Lung (tissue), 12 donors: ENCODE measurements around the gene KANK2. TPM values are rescaled to one million over a fixed set of nuclear protein-coding genes. Genes with fewer than 3 reads are reported as not detected.

Experiments
- ATAC-seq: fragments of 200-7000 bp; cut with Tn5 transposase; one replicate; pipeline ENCODE4 v1.9.1; 2020; ENCODE audit warnings: moderate number of reproducible peaks; ENCODE audit not compliant: insufficient read depth, low FRiP score
- DNase-seq, 3 donors: peaks; one replicate each; pipeline ENCODE4 v3.0.0-alpha.2; 2013 to 2017
- H3K27ac ChIP-seq, 2 donors: one replicate each; pipeline ENCODE4 v1.5.1; 2013; ENCODE audit warnings: mild to moderate bottlenecking in 2 of 2, moderate library complexity in 2 of 2, control low read depth in 1 of 2, inconsistent platforms in 1 of 2, low read depth in 1 of 2, low read length in 1 of 2
- H3K27me3 ChIP-seq, 3 donors: one replicate each; pipeline ENCODE4 v1.5.1; 2013; ENCODE audit warnings: low read length in 2 of 3; ENCODE audit not compliant: control insufficient read depth in 3 of 3, insufficient read depth in 3 of 3
- H3K36me3 ChIP-seq, 4 donors: one replicate each; pipeline ENCODE4 v1.5.1; 2013; ENCODE audit warnings: low read length in 4 of 4, mild to moderate bottlenecking in 1 of 4, moderate library complexity in 1 of 4; ENCODE audit not compliant: control insufficient read depth in 4 of 4, insufficient read depth in 4 of 4
- H3K4me1 ChIP-seq, 5 donors: one replicate each; pipeline ENCODE4 v1.5.1; 2013; ENCODE audit warnings: low read length in 5 of 5, mild to moderate bottlenecking in 2 of 5, moderate library complexity in 1 of 5; ENCODE audit not compliant: control insufficient read depth in 5 of 5, insufficient read depth in 5 of 5
- H3K4me3 ChIP-seq: one replicate; pipeline ENCODE4 v1.5.1; 2013; ENCODE audit warnings: mild to moderate bottlenecking, control low read depth, moderate library complexity
- H3K9ac ChIP-seq, 2 donors: one replicate each; pipeline ENCODE4 v1.5.1; 2013; ENCODE audit warnings: low read length in 2 of 2, control low read depth in 1 of 2; ENCODE audit not compliant: insufficient read depth in 1 of 2
- H3K9me3 ChIP-seq, 4 donors: one replicate each; pipeline ENCODE4 v1.5.1; 2013; ENCODE audit warnings: low read length in 3 of 4, mild to moderate bottlenecking in 1 of 4, moderate library complexity in 1 of 4; ENCODE audit not compliant: control insufficient read depth in 4 of 4, insufficient read depth in 3 of 4
- CTCF ChIP-seq: IDR thresholded peaks from 2 replicates; pipeline ENCODE4 v1.5.1; 2012; ENCODE audit warnings: mild to moderate bottlenecking; ENCODE audit errors: control extremely low read depth, extremely low read depth
- WGBS, 2 donors: extraction: QIAGEN DNeasy Blood & Tissue Kit; methylation state at CpG; one replicate each; pipeline ENCODE4 v1.1.7; 2013; 5-methylcytosine and 5-hydroxymethylcytosine counted together
- polyA plus RNA-seq, 2 donors: library from polyadenylated mRNA; stranded (reverse); fragments of 200-250 nt; gene quantifications; one replicate each; pipeline ENCODE4 v1.2.1, GENCODE V29; 2013
- total RNA-seq, 2 donors: library from RNA; depleted of rRNA in 1 of 2; stranded (reverse); fragments of >200 nt in 1 of 2; gene quantifications; one replicate each; pipeline ENCODE4 v1.2.1, GENCODE V29; 2014 to 2021
- donor health status: control.
- donor health status: control.
- donor health status: Bipolar disorder and iron deficiency.
- donor health status: healthy.
- donor health status: DM: yes; HTN: yes; CAD: no.

KANK2 gene
- total and polyA plus RNA-seq, 4 donors, result 90.1 to 164 (median 113) TPM

DNA sequence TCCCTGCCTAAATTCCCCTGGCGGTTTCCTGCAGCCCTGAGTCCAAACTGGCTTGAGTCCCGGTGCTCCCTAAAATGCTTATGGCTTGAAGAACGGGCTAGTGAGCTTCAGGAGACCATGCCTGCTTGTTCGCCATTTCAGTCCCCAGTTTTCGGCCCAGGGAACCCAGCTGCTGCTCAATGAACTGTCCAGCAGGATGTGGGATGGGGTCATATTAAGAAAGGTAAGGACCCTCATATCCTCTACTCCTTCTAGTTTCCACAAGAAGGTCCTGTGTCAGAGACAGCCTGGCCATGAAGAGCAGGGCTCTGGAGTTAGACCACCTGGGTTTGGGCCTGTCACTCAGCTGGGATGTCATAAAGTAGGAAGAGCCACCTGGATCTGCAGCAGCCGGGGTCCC, 24.8 kb downstream of the KANK2 start:
- ATAC-seq (no peak), DNase-seq (no peak)
- no peak overlapping the region for H3K9ac ChIP-seq
- no peak for TF ChIP-seq CTCF
- H3K27me3 ChIP-seq, result no peaks in the 10 kb centered on the region
- H3K27ac ChIP-seq, result peak overlapping the region in 1 of 2 donors; percentile 1
- no peak overlapping the region for H3K4me3 ChIP-seq
- no peaks in the 10 kb centered on the region for H3K9me3 ChIP-seq
- H3K36me3 ChIP-seq, result peaks cover 20 to 69% (median 63%) of the 10 kb centered on the region in 4 donors
- 91 to 92% methylated on average over 6 of the region's 6 CpGs for WGBS, 2 donors
- H3K4me1 ChIP-seq, result peaks cover 0 to 2% (median 0%) of the 10 kb centered on the region in 5 donors

DNA sequence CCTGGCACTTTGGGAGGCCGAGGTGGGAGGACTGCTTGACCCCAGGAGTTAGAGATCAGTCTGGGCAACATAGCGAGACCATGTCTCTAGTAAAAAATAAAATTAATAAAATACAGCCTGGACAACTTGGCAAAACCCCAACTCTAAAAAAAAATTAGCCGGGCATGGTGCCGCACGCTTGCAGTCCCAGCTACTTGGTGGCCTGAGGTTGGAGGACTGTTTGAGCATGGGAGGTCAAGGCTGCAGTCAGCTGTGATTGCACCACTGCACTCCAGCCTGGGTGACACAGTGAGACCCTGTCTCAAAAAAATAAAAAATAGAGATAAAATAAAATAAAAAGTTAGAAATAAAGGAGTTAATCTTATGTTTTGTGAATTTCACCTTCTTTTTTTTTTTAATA, 26.2 kb downstream of the KANK2 start:
- H3K9ac ChIP-seq, result no peak overlapping the region
- no peak for ATAC-seq
- H3K27me3 ChIP-seq, result no peaks in the 10 kb centered on the region
- H3K4me3 ChIP-seq, result no peak overlapping the region
- no peaks in the 10 kb centered on the region for H3K9me3 ChIP-seq
- TF ChIP-seq CTCF, result no peak
- no peak overlapping the region for H3K27ac ChIP-seq
- WGBS, 2 donors, result 79 to 88% methylated on average over 5 of the region's 5 CpGs
- DNase-seq, result no peak
- H3K4me1 ChIP-seq, result peaks cover 0 to 6% (median 2%) of the 10 kb centered on the region in 5 donors
- H3K36me3 ChIP-seq, result peaks cover 16 to 66% (median 61%) of the 10 kb centered on the region in 4 donors

DNA sequence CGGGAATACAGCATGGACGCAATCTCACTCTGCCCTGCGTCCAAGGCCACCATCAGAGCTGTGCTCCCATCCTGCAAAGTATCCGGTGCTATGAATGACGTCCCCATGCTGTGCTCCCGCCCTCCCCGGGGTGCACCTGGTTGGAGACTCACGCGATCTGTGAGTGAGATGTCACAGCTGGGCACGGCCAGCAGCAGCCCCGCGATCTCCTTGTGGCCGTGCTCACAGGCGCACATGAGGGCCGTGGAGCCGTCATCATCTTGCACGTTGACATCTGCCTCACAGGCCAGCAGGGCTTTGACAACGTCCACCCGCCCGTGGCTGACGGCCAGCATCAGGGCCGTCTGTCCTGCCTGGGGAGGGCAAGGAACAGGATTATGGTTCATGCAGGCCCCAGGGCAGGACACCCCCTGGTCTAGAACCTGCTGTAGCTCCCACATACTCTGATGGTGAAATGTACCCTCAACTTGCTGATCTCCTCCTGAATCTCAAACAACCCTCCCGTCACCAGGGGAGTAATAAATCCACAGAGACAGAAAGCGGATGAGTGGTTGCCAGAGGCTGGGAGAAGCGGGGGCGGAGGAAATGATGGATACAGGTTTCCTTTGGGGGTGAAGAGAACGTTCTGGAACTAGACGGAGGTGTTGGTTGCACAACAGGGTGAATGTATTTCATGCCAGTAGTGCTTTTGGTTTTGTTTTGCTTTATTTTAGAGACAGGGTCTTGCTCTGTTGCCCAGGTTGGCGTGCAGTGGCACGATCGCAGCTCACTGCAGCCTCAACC, 27.3 kb downstream of the KANK2 start:
- ATAC-seq (no peak), DNase-seq (no peak)
- no peak overlapping the region for H3K4me3 ChIP-seq
- peaks cover 0 to 16% (median 8%) of the 10 kb centered on the region in 5 donors for H3K4me1 ChIP-seq
- no peak overlapping the region for H3K27ac ChIP-seq
- H3K9me3 ChIP-seq, result no peaks in the 10 kb centered on the region
- 83 to 91% methylated on average over 31 of the region's 31 CpGs for WGBS, 2 donors
- no peak for TF ChIP-seq CTCF
- peaks cover 13 to 67% (median 59%) of the 10 kb centered on the region in 4 donors for H3K36me3 ChIP-seq
- H3K27me3 ChIP-seq, result no peaks in the 10 kb centered on the region
- H3K9ac ChIP-seq, result no peak overlapping the region
